Measurements from ENCODE around the gene ZSCAN1.

Gene ZSCAN1

DNA sequence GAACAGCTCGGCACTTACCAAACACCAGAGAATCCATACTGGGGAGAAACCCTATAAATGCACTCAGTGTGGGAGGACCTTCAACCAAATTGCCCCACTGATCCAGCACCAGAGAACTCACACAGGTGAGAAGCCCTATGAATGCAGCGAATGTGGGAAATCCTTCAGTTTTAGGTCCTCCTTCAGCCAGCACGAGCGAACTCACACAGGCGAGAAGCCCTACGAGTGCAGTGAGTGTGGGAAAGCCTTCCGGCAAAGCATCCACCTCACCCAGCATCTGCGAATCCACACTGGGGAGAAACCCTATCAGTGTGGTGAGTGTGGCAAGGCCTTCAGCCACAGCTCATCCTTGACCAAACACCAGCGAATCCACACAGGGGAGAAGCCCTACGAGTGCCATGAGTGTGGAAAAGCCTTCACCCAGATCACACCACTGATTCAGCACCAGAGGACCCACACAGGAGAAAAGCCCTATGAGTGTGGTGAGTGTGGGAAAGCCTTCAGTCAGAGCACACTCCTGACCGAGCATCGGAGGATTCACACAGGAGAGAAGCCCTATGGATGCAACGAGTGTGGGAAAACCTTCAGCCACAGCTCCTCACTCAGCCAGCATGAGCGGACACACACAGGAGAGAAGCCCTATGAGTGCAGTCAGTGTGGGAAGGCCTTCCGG, 33.6 kb downstream of the ZSCAN1 start:
- DNase-seq (ENCODE audit: insufficient read length, low spot score), result no peak
- no peak for FAIRE-seq

DNA sequence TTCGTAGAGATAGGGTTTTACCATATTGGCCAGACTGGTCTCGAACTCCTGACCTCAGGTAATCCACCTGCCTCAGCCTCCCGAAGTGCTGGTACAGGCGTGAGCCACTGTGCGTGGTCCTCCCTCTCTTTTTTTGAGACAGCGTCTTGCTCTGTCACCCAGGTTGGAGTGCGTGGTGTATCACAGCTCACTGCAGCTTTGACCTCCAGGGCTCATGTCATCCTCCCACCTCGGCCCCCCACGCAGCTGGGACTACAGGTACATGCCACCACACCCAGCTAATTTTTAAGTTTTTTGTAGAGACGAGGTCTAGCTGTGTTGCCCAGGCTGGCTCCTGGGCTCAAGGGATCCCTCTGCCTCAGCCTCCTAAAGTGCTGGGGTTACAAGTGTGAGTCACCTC, 46.0 kb downstream of the ZSCAN1 start:
- no peak for FAIRE-seq
- no peak for DNase-seq (ENCODE audit: insufficient read length, low spot score)

DNA sequence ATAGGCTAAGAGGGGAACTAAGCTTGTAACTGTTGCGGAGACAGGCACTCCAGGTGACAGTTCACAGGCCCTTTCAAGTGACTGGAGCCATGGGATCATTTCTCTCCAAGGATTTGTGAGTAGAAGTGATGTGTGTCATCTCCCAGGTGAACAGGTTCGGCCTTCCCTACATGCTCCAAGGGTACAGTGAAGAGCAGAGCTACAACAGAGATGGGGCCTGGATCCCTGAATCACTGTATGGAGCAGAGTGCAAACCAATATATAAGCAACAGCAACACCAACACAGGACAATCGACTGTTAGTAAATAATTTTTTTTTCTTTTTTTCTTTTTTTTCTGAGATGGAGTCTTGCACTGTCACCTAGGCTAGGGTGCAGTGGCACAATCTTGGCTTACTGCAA, 49.2 kb downstream of the ZSCAN1 start:
- DNase-seq (ENCODE audit: insufficient read length, low spot score) (no peak), FAIRE-seq (no peak)

DNA sequence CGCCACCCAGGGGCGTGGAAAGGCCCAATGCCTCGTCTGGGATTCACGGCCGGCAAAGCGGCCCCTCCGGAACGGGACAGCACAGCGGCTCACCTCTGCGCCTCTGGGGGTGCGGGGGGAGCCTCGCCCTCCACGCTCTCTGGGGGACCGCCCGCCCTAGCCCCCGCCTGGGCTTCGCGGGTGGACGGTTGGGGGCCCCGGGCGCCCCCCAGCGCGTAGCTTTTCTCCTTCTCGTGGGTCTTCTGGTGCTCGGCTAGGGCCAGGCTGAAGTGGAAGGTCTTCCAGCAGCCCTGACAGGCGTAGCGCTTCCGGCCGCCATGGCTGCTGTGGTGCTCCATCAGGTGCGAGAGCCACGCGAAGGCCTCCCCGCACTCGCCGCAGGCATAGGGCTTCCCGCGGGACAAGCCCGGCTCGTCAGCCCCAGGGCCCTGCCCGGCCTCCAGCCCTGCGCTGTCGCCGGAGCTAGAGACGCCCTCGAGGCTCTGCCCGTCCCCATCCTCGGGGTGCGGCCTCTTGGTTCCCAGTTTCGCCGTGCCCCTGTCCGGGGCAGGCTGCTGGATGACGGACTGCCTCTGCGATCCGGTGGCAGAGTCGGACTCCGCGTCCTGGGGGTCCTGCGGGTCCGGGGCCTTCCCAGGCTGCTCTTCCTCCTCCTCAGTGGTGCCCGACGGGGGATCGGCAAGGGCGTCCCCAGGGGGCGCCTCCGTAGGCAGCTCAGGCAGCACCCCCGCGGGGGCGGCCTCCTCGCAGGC, 50.9 kb downstream of the ZSCAN1 start:
- DNase-seq (ENCODE audit: insufficient read length, low spot score), result no peak

DNA sequence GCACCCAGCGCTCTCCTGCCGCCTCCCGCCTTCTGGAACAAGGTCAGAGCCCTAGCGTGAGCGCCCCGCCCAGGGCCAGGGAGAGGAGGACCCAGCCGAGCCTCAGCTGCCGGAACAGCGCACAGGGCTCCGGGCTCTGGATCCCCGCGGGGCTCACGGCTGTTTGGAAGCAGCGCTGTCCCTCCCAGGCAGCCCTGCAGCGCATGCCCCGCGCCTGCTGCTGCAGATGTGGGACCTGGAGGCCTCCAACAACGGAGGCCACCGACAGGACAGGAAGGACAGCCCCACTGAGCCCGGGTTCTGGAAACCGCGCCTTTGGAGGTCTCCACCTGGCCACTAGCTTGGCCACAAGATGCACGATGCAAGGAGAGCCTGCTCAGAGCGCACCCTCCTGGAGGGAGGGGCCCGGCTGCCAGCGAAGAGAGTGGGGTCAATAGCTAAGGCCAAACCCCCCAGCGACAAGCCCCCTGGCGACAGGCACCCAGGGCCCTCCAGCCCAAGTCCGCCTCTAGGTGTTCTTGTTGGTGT, 51.6 kb downstream of the ZSCAN1 start:
- DNase-seq (ENCODE audit: insufficient read length, low spot score) (no peak), FAIRE-seq (no peak)

More for the DNA sequence above, 50.9 kb downstream of the ZSCAN1 start:
- no peak for FAIRE-seq

DNA sequence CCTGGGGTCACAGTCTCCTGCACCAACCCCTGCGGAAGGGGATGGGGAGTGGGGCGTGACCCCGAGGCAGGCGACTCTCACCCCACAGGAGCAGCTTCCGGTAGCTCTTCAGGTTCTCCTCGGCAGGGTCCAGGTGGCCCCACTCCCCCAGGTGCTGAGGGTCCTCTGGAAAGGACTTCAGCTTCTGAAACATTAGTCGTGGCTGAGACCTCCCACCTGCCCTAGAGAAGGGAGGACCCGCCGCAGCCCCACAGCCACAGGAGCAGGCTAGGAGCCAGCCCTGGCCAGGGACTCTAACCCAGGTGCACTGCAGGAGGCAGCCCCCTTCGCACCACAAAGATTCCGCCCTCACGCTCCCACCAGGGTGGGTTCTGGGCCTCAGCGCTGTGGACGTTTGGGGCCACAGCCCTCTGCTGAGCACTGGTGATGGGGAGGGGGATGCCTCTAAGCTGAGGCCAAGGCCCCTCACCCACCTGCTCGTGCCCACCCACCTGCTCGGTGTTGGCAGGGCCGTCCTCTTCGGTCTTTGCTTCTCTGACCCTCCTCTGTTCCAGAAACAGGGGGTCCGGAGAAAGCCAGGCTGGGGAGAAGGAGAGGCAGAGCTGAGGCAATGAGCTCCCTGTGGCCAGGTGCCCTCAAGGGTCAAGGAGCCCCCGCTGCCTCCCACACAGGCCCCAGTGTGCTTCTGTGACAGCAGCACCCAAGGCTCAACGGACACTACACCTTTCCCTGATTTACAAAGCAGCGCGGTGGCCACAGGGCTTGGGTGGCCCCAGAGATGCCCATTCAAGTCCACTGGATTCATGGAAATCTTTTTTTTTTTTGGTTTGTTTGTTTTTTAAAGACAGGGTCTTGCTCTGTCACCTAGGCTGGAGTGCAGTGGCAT, 53.2 kb downstream of the ZSCAN1 start:
- FAIRE-seq, result no peak
- no peak for DNase-seq (ENCODE audit: insufficient read length, low spot score)

DNA sequence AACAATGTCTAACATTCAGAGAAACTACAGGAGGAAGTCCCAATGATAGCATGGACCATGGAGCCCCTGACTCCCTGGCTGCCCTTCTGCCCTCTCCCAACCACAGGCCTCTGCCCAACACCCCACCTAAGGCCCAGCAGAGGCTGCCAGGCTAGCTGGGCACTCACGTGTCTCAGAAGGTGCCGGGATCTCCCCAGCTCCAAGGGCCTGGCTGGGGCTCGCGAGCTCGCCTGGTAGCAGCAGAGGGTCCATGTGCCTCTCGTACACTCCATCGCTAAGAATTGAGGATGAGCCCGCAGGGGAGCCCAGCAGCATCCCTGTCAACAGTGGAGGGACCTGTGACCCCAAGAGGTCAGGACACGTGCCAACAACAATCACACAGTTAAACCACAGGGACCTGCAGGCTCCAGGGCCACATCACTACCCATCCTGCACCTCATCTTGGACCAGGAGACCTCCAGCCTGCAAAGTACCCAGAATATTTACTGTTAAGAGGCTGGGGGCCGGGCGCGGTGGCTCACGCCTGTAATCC, 54.8 kb downstream of the ZSCAN1 start:
- FAIRE-seq, result no peak
- DNase-seq (ENCODE audit: insufficient read length, low spot score), result no peak

DNA sequence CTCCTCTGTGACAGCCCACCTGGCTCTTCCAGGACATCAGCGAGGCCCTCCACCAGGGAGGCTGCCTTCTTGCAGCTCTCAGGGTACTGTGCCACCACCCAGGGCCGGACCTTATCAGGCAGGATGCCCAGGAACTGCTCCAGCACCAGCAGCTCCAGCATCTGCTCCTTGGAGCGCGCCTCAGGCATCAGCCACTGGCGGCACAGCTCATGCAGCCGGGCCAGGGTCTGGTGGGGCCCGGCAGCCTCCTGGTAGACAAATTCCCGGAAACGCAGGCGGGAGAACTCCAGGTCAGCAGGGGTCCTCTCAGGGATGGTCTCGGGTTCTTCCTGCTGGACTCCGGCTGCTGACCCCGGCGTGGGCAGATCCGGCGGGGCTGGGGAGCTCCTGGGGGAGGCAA, 56.0 kb downstream of the ZSCAN1 start:
- no peak for FAIRE-seq
- no peak for DNase-seq (ENCODE audit: insufficient read length, low spot score)

DNA sequence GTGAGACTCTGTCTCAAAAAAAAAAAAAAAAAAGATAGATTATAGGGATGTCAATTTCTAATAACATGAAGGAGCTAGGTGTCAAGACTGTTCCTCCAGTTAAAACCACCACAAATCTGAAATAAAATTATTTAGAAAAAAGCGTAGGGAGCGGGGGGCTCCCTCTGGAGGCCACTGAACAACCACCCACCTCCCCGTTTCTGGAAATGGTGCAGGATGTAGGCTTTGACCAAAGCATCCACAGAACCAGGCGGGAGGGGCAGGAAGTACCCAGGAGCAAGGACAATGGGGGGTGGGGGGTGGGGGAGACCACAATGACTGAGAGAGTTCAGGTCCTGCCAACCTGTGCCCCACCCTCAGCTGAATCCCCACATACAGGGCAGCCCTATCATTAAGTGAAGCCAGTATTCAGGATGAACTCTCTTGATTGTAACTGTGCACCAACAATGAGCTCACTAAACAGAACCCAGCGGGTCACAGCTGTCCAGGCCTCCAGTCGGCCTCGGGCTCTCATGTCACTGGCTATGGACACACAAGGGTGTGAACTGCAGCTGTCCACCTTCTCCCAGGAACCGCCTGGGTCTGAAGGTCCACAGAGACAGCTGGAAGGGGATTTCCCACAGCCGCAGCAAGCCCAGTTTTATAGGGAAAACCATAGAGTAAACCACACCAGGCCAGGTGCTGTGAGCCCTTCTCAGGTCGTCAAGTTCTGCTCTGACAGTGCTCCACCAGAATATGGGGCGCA, 57.6 kb downstream of the ZSCAN1 start:
- FAIRE-seq (no peak), DNase-seq (ENCODE audit: insufficient read length, low spot score) (no peak)

DNA sequence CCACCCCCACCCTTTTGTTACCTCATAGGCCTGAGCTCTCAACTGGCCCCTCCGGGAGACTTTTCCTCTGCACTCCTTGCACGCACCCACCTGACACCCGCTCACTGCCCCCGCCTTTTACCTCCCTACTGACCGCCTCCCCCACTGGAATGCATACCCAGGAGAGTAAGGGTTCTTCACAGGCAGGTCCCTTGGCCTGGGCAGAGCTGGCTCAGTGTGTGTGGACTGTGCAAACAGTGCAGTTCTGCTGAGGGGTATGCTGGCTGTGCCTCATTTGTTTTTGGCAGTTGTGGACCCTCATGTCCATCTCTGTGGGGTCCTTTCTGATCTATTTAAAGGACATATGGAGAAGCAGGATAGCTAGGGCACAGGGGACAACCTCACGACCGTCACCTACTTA, 59.2 kb downstream of the ZSCAN1 start:
- no peak for FAIRE-seq

DNA sequence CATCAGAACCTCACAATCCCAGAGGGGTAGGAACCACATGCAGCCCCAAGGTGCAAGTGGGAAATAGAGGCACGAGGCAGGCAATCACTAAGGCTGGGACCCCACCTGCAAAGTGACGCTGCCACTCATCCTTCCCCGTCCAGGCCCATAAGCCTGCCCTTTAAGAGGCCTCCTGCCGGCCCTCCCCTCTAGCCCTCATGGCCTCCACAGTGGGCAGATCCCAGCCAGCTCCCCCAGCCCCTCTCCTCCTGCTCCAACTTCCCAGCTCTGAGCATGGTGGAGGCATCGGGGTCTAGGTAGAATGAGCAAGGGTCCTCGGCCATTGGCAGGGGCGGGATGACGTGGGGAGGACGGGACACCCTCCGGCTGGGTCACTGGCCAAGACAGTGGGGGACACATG, 61.5 kb downstream of the ZSCAN1 start:
- FAIRE-seq (no peak), DNase-seq (ENCODE audit: insufficient read length, low spot score) (no peak)

More for the DNA sequence above, 59.2 kb downstream of the ZSCAN1 start:
- DNase-seq (ENCODE audit: insufficient read length, low spot score), result no peak

DNA sequence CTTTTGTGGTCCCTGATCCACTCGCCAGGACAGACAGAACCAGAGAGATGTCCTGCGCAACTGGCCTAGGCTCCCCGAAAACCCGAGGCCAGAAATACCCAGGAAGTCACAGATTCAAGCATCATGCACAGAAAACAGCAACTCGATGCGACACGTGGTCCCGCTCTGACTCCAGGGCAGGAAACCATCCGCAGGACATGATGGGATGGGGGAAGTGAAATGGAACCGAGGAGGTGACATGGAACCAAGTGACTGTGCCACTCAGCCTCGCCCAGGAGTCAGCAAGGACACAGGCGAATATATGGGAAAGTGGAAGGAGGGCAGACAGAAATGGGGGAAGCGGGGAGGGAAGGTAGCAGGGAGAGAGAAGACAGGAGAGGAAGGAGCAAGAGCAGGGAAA, 63.1 kb downstream of the ZSCAN1 start:
- FAIRE-seq (no peak), DNase-seq (ENCODE audit: insufficient read length, low spot score) (no peak)

DNA sequence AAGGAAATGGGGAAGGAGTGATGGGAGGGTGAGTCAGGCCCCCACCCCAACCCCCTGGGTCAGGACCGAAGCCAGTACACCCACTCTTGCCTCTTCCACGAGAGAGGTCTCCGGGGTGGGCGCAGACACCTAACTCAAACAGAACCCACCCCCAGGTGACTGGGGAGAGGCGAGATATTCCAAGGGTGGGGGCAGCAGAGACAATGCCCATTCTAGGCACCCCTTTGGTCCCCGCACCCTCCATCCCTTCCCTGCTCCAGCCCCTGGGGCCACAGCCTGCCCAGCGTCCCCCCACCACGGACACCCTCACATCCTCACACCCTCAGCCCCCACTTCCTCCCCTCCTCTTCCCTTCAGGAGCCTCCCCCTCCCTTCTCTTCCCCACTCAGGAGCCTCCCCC, 63.5 kb downstream of the ZSCAN1 start:
- no peak for DNase-seq (ENCODE audit: insufficient read length, low spot score)
- FAIRE-seq, result no peak

DNA sequence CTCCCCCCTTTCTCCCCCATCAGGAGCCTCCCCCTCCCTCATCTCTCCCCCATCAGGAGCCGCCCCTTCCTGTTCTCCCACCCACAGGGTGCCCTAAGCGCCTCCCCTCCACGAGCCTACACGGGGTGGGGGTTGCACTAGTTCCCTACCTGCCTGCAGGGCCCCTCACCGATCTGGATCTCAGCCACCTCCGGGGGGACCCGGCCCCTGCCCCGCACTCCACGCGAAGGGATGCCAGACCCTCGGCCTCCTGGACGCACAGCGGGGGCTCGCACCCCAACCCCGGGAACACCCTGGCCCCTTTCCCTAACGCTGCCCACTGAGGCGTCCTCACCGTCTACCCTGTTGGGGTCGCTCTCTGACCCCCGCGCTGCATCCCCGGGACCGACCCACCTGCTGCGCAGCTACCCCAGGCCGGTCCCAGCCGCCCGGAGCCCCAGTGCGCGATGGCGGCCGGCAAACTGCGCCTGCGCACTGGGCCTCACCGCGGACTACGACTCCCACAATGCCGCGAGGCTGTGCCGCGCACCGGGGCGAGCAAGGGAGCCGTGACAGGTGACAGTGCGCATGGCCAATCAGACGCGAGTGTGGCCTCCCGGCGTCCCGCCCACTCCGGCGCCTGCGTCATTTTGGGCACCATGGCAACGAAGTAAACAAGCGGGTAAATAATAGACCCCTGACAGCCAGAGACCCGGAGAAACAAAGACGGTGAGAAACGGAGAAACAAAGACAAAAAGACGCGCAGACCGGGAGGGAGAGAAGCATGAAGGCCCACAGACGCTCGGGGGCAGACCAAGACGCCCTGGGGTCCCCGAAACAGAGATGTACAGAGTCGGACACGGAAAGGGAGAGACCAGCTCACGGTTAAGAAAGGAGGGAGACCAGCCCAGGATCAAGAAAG, 64.2 kb downstream of the ZSCAN1 start, which contains the start of gene ZSCAN18:
TSS of gene ZSCAN18 (minus strand) at position 451 of the 901 bp plus-strand sequence. CDS start 7,964 bp downstream, outside the sequence.
- peak; percentile 99 for FAIRE-seq

DNA sequence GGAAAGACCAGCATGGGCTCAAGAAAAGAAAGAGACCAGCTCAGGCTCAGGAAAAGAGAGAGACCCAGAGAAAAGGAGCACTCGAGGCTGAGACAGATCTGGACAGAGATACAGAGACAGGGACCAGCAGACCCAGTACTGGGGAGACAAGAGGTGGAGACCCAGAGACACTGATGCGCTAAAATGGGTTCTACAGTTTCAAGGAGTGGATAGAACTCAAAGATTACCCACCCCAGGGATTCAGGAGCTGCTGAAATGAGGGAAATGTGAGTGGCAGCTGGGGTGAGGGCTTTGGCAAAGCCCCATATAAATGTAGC, 64.8 kb downstream of the ZSCAN1 start:
- FAIRE-seq (no peak), DNase-seq (ENCODE audit: insufficient read length, low spot score) (no peak)

More for the DNA sequence above, 64.2 kb downstream of the ZSCAN1 start, which contains the start of gene ZSCAN18:
- peak; percentile 94 for DNase-seq (ENCODE audit: insufficient read length, low spot score)
